Pancreas (tissue), 10 donors: ENCODE data around the gene LLGL2. TPM values are rescaled to one million over a fixed set of nuclear protein-coding genes. Genes with fewer than 3 reads are reported as not detected.

Source experiments
- ATAC-seq, 4 donors: fragments of 200-7000 bp; cut with Tn5 transposase; one replicate each; pipeline versions ENCODE4 v1.8.0 to v1.9.1; 2020; ENCODE audit warnings: mild to moderate bottlenecking in 4 of 4, moderate library complexity in 4 of 4
- DNase-seq, 6 donors: peaks; one replicate each; pipeline ENCODE4 v3.0.0-alpha.2; 2020
- FAIRE-seq: peaks from 2 replicates; lab custom pipeline; 2012; peaks lifted over from hg19 to GRCh38; lab: Jason Lieb, UNC
- H3K27ac ChIP-seq, 4 donors: fragments of 200-600 bp; sonication (generic); 1 replicate in 3 of 4; 2 replicates in 1 of 4; pipeline versions ENCODE4 v1.5.0 to v1.8.0; 2020
- H3K27me3 ChIP-seq, 4 donors: fragments of 200-600 bp; one replicate each; pipeline ENCODE4 v1.8.0; 2021
- H3K36me3 ChIP-seq, 3 donors: fragments of 200-600 bp; sonication (generic) in 1 of 3; one replicate each; pipeline versions ENCODE4 v1.5.0 to v1.8.0; 2020 to 2021
- H3K4me1 ChIP-seq, 3 donors: fragments of 200-600 bp; one replicate each; pipeline ENCODE4 v1.8.0; 2021
- H3K4me3 ChIP-seq, 4 donors: fragments of 200-600 bp; sonication (generic) in 2 of 4; one replicate each; pipeline versions ENCODE4 v1.5.0 to v1.8.0; 2020 to 2021
- H3K9me3 ChIP-seq, 4 donors: fragments of 200-600 bp; one replicate each; pipeline ENCODE4 v1.8.0; 2021
- WGBS, 2 donors: extraction: QIAGEN DNeasy Blood & Tissue Kit; methylation state at CpG; one replicate each; pipeline ENCODE4 v1.1.7; 2013; 5-methylcytosine and 5-hydroxymethylcytosine counted together
- intact Hi-C, 3 donors: fragments of 100-400 bp; cut with DNase I; formaldehyde crosslinking; loops; one replicate each; pipeline versions ENCODE4 v1.11.1 to v1.14.2; 2022
- polyA plus RNA-seq, 2 donors: library from polyadenylated mRNA; stranded (reverse); fragments of 200-250 nt; gene quantifications; one replicate each; pipeline ENCODE4 v1.2.3, GENCODE V29; 2013
- total RNA-seq, 6 donors: library from RNA; stranded (reverse); fragmentation: NEBNext Ultra II Directional in 4 of 6; extraction: Animal tissue kit (Norgen Biotek cat#: 25700) in 4 of 6; gene quantifications; one replicate each; pipeline versions ENCODE4 v1.2.1 to v1.2.4, GENCODE V29; 2021 to 2023
- TF ChIP-seq, protein P1 (sequence below), 4 donors: fragments of 200-600 bp; sonication (generic) in 3 of 4; IDR thresholded peaks; one replicate each; pipeline versions ENCODE4 v1.5.0 to v1.8.0; 2021; ENCODE audit warnings: antibody characterized with exemption in 4 of 4
- donor health status: healthy with polysubstance abuse.
- donor health status: DM: no; HTN: no; CAD: no; lungs with moderate emphysema.
- donor health status: DM: no; HTN: no; CAD: no.
- donor health status: control.
- donor health status: control.
- donor health status: Bipolar disorder and iron deficiency.
- donor health status: DM: yes; HTN: yes; CAD: no.
- donor health status: DM: no; HTN: no; CAD: no.
- donor health status: DM: no; HTN: no; CAD: no.
- donor health status: DM: yes; HTN: yes; CAD: no.

Gene LLGL2
- total and polyA plus RNA-seq, 8 donors: 87.8 to 296 (median 112) TPM

GRCh38 chr17:75568412-75569255 is 43.1 kb downstream of the LLGL2 start:
- no peaks in the 10 kb centered on the region for H3K27me3 ChIP-seq
- TF ChIP-seq, protein P1, sequence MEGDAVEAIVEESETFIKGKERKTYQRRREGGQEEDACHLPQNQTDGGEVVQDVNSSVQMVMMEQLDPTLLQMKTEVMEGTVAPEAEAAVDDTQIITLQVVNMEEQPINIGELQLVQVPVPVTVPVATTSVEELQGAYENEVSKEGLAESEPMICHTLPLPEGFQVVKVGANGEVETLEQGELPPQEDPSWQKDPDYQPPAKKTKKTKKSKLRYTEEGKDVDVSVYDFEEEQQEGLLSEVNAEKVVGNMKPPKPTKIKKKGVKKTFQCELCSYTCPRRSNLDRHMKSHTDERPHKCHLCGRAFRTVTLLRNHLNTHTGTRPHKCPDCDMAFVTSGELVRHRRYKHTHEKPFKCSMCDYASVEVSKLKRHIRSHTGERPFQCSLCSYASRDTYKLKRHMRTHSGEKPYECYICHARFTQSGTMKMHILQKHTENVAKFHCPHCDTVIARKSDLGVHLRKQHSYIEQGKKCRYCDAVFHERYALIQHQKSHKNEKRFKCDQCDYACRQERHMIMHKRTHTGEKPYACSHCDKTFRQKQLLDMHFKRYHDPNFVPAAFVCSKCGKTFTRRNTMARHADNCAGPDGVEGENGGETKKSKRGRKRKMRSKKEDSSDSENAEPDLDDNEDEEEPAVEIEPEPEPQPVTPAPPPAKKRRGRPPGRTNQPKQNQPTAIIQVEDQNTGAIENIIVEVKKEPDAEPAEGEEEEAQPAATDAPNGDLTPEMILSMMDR (IDR thresholded peaks at IDR 0.05): no peak
- H3K9me3 ChIP-seq: no peaks in the 10 kb centered on the region
- DNase-seq (no peak), FAIRE-seq (no peak), ATAC-seq (no peak)
- no peak overlapping the region for H3K27ac ChIP-seq
- 91 to 97% methylated on average over 30 to 31 of the region's 31 CpGs for WGBS, 2 donors
- H3K4me1 ChIP-seq: no peaks in the 10 kb centered on the region
- no peak overlapping the region for H3K4me3 ChIP-seq
- H3K36me3 ChIP-seq: peaks cover 0 to 80% (median 46%) of the 10 kb centered on the region in 3 donors
- intact Hi-C loops: no loop called here

DNA sequence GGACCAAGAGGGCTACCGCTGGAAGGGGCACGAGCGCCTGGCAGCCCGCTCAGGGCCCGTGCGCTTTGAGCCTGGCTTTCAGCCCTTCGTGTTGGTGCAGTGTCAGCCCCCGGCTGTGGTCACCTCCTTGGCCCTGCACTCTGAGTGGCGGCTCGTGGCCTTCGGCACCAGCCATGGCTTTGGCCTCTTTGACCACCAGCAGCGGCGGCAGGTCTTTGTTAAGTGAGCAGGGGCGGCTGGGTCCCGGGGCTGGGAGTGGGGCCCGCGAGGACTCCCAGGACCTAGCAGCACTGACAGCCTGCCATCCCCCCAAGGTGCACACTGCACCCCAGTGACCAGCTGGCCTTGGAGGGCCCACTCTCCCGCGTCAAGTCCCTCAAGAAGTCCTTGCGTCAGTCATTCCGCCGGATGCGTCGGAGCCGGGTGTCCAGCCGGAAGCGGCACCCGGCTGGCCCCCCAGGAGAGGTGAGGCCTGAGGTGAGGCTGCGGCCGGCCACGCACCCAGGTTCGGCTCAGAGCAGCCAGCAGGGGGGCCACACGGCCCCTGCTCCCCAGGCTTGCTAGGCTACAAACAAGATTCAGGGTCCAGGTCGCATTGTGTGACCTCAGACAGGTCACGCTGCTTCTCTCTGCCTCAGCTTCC is 44.7 kb downstream of the LLGL2 start:
- 94 to 95% methylated on average over 35 of the region's 35 CpGs for WGBS, 2 donors
- DNase-seq: no peak
- Histone ChIP-seq H3K36me3 (peaks cover 0 to 69% (median 32%) of the 10 kb centered on the region in 3 donors), H3K27me3 (no peaks in the 10 kb centered on the region), H3K4me1 (no peaks in the 10 kb centered on the region), H3K9me3 (no peaks in the 10 kb centered on the region), H3K27ac (no peak overlapping the region), H3K4me3 (no peak overlapping the region)
- TF ChIP-seq, protein P1 (IDR thresholded peaks at IDR 0.05): no peak
- intact Hi-C loops: no loop called here
- FAIRE-seq: no peak
- no peak for ATAC-seq

DNA sequence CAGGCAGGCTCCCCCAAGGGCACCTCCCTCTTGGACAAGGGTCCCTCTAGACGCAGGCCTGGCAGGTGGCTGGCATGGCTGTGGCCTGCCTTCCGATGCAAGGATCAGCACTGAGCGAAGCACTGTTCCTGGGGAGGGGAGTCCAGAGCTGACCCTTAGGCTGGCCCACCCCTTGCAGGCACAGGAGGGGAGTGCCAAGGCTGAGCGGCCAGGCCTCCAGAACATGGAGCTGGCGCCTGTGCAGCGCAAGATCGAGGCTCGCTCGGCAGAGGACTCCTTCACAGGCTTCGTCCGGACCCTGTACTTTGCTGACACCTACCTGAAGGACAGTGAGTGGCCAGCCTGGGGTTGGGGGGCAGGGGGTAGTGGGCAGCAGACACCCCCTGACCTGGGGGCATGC is 45.3 kb downstream of the LLGL2 start:
- Histone ChIP-seq H3K4me3 (no peak overlapping the region), H3K36me3 (peaks cover 0 to 62% (median 29%) of the 10 kb centered on the region in 3 donors), H3K9me3 (no peaks in the 10 kb centered on the region), H3K27ac (peak overlapping the region in 1 of 4 donors; percentile 21), H3K4me1 (no peaks in the 10 kb centered on the region), H3K27me3 (no peaks in the 10 kb centered on the region)
- DNase-seq (no peak), FAIRE-seq (no peak), ATAC-seq (no peak)
- 94% methylated on average over 11 of the region's 11 CpGs for WGBS, 2 donors
- TF ChIP-seq, protein P1 (IDR thresholded peaks at IDR 0.05): no peak
- intact Hi-C loops: no loop called here

GRCh38 chr17:75571197-75571884 is 45.8 kb downstream of the LLGL2 start:
- Histone ChIP-seq H3K36me3 (peaks cover 0 to 57% (median 29%) of the 10 kb centered on the region in 3 donors), H3K27ac (peak overlapping the region in 1 of 4 donors; percentile 21), H3K9me3 (no peaks in the 10 kb centered on the region), H3K4me3 (no peak overlapping the region), H3K4me1 (no peaks in the 10 kb centered on the region), H3K27me3 (no peaks in the 10 kb centered on the region)
- FAIRE-seq: no peak
- no peak for DNase-seq
- peak in 3 of 4 donors; percentile 2 to 61 (median 55) for ATAC-seq
- 90 to 92% methylated on average over 15 of the region's 15 CpGs for WGBS, 2 donors
- intact Hi-C loops: no loop called here
- TF ChIP-seq, protein P1 (IDR thresholded peaks at IDR 0.05): no peak
